Epithelial cell of proximal tubule (primary cell): ENCODE measurements around the gene OS9. TPM values are rescaled to one million over a fixed set of nuclear protein-coding genes. Genes with fewer than 3 reads are reported as not detected.
A peak's percentile ranks its signal among the peaks of the same experiment; 100 is the strongest.

Experiments
- DNase-seq: peaks from one replicate; pipeline ENCODE4 v3.0.0-alpha.2; 2011; ENCODE audit warnings: low read depth
- H3K4me3 ChIP-seq: 2 replicates; pipeline ENCODE4 v1.5.1; 2011; ENCODE audit warnings: low read depth, mild to moderate bottlenecking, low read length
- total RNA-seq: library from RNA; depleted of rRNA; stranded (reverse); fragments of >200 nt; gene quantifications from 2 replicates; pipeline ENCODE4 v1.2.3, GENCODE V29; 2015
- TF ChIP-seq, protein P1 (sequence below): conservative IDR thresholded peaks from 2 replicates; pipeline ENCODE4 v1.5.1; 2012; ENCODE audit warnings: low read depth, mild to moderate bottlenecking, low read length

Gene OS9
- total RNA-seq, 1 donor from 2014 or later, result 101 TPM

DNA sequence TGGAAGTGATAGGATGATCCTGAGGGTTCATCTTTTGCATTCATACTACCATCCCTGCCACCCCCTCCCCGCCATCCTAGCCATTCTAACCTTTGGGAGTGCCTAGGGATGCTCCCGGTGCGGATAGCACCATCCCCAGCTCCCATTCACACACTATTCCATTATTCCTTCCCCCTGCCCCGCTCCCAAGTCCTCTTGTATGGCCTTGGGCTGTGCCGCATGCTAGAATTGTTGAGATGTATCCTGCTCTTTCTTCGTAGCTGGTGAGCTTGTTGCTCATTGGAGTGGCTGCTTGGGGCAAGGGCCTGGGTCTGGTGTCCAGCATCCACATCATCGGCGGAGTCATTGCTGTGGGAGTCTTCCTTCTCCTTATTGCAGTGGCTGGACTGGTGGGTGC is 51.6 kb downstream of the OS9 start:
- H3K4me3 ChIP-seq, result peak overlapping the region; percentile 79
- no peak for DNase-seq
- TF ChIP-seq, protein P1, sequence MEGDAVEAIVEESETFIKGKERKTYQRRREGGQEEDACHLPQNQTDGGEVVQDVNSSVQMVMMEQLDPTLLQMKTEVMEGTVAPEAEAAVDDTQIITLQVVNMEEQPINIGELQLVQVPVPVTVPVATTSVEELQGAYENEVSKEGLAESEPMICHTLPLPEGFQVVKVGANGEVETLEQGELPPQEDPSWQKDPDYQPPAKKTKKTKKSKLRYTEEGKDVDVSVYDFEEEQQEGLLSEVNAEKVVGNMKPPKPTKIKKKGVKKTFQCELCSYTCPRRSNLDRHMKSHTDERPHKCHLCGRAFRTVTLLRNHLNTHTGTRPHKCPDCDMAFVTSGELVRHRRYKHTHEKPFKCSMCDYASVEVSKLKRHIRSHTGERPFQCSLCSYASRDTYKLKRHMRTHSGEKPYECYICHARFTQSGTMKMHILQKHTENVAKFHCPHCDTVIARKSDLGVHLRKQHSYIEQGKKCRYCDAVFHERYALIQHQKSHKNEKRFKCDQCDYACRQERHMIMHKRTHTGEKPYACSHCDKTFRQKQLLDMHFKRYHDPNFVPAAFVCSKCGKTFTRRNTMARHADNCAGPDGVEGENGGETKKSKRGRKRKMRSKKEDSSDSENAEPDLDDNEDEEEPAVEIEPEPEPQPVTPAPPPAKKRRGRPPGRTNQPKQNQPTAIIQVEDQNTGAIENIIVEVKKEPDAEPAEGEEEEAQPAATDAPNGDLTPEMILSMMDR, result no peak

DNA sequence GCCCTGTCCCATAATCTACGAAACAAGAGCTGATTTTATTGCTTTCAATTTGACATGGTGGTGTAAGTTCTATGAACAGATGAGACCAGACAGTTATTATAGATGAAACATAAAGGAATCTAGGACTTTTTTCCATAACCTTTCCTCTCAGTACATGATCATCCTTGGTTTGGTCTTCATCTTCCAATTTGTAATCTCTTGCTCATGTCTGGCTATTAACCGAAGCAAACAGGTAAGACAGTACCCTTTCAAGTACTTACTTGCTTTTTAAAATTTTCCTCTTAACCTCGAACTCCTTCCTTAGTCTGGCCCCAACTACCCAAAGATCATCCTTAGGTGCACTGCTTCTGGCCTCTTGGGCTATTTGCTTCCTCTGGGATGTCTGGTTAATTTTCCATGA is 52.1 kb downstream of the OS9 start:
- no peak for DNase-seq
- TF ChIP-seq, protein P1, result no peak
- H3K4me3 ChIP-seq, result peak overlapping the region; percentile 79

DNA sequence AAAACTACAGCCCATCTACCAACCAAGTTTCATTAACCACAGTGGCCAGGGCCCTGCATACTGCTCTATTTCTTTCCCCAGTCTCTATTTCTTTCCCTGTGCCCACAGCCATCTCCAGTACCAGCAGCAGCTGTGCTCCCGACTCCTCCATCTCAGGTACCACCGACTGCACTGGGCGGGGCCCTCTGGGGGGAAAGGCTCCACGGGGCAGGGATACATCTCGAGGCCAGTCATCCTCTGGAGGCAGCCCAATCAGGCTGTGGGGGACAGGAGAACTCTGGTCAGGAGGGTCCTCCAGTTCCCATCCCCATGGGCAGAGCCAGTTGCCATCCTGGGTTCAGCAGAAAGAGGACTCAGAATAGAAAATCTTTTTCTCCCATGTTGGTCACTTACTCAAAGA is 55.1 kb downstream of the OS9 start:
- no peak for DNase-seq
- H3K4me3 ChIP-seq, result no peak overlapping the region
- TF ChIP-seq, protein P1, result no peak

DNA sequence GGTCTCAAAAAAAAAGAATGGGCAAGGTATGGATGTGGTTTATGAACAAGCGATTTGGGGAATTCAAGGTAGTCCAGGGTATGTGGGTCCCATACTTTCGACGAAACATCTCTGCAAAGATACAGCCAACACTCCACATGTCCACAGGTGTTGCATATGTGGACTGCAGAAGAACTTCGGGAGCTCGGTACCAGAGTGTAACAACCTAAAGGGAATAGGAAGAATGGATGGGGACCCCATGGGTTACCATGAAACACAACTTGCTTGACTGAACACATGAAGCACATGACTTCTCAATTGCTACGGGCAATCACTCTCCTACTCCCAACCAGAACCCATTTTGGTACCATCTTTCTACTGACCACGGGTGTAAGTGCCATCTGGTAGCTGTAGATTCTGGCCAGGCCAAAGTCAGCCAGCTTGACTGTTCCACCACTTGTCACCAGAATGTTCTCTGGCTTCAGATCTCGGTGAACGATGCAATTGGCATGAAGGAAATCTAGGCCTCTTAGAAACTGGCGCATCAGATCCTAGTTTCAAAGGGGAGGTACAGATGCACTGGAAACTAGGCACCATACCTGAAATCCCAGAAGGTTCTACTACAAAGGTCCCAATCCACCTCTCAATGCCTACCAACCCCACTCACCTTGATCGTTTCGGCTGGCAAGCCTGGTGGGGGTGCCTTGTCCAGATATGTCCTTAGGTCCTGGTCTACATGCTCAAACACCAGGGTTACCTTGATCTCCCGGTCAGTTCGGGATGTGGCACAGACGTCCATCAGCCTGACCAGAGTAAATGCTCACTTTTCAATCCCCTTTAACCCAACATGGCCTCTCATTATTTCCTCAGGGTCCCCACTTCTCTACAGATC is 56.9 kb downstream of the OS9 start:
- DNase-seq, result no peak
- TF ChIP-seq, protein P1, result no peak
- peak overlapping the region; percentile 82 for H3K4me3 ChIP-seq

DNA sequence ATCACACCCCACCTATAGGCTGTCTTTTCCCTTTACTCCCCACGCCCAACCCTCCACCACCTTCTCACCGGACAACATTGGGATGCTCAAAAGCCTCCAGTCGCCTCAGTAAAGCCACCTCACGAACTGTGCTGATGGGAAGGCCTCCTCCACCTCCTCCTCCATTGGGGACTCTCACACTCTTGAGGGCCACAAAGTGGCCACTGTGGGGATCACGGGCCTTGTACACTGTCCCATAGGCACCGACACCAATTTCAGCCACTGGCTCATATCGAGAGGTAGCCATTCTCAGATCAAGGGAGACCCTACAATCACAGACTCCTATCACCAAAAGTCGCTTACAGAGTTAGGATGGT is 57.5 kb downstream of the OS9 start:
- no peak for DNase-seq
- TF ChIP-seq, protein P1, result no peak
- peak overlapping the region; percentile 82 for H3K4me3 ChIP-seq

DNA sequence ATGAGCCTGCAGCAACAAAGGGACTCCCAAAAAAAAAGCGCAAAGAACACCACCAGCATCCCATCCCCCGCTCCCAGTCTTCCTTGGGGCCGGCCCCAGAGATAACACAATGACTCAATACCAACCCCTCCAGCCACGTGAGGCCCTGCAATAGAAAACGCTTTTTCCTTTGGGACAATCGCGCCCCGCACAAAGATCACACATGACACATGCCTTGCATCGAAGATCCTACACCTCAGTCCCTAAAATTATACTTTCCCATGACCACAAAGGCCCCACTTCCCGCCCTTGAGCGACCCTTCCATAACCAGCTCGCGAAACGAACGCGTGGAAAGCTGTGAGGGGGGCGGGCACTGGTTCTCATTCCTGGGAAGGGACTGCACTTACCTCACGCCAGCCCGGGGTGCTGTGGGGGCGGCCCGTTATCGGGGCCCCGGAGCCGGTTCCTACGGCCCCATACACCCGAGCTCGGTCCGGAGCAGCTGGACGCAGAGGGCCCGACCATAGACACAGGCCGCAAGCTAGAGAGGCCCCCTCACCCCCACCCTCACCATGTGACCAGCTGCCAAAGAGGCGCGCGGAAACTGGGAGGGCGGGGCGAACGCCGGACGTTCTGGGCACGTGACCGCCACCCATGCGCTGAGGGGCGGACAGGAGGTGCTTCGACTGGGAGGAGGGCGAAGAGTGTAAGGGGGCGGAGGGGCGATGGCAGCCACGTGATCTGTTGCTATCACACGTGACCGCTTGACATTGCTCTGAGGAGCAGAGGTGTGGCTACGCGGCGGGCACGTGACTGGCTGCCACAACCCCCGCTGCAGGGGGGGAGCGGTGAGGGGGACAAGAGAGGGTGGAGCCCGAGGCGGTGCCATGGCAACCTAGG is 58.1 kb downstream of the OS9 start, which contains the start of gene CDK4:
Gene CDK4, minus strand, starts transcription at position 523 of the 880 bp plus-strand sequence. CDS start 593 bp downstream, outside the sequence.
- DNase-seq, result peak; percentile 87
- H3K4me3 ChIP-seq, result peak within 1 kb of the TSS; percentile 82
- TF ChIP-seq, protein P1, result no peak
